GM18517 (cell line): ENCODE measurements around the gene CYTH3.
"Not testable (repeated sequence)": the region's sequence is repeated elsewhere in the genome, so short reads cannot be mapped to it uniquely, and the experiment has no call there.

Source experiments
- ATAC-seq: cut with Tn5 transposase; IDR thresholded peaks from one replicate; pipeline ENCODE4 v1.9.1; 2021; ENCODE audit warnings: mild to moderate bottlenecking, moderate library complexity; ENCODE audit not compliant: unreplicated experiment

The CYTH3 gene

DNA sequence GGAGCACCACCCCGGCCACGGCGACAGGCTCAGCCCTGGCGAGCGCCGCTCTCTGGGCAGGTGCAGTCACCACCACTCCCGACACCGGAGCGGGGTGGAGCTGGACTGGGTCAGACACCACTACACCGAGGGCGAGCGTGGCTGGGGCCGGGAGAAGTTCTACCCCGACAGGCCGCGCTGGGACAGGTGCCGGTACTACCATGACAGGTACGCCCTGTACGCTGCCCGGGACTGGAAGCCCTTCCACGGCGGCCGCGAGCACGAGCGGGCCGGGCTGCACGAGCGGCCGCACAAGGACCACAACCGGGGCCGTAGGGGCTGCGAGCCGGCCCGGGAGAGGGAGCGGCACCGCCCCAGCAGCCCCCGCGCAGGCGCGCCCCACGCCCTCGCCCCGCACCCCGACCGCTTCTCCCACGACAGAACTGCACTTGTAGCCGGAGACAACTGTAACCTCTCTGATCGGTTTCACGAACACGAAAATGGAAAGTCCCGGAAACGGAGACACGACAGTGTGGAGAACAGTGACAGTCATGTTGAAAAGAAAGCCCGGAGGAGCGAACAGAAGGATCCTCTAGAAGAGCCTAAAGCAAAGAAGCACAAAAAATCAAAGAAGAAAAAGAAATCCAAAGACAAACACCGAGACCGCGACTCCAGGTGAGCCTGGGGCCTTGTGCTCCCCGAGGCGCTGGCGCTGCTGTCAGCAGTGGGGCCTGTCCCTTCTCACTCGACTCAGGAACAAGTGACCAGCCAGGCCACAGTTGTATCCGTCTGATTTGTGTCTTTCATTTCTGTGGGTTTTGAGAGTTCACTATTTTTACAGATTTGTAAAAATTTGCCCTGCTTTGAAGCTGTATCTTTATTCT lies 117.7 kb downstream of the CYTH3 start:
- no peak for ATAC-seq

DNA sequence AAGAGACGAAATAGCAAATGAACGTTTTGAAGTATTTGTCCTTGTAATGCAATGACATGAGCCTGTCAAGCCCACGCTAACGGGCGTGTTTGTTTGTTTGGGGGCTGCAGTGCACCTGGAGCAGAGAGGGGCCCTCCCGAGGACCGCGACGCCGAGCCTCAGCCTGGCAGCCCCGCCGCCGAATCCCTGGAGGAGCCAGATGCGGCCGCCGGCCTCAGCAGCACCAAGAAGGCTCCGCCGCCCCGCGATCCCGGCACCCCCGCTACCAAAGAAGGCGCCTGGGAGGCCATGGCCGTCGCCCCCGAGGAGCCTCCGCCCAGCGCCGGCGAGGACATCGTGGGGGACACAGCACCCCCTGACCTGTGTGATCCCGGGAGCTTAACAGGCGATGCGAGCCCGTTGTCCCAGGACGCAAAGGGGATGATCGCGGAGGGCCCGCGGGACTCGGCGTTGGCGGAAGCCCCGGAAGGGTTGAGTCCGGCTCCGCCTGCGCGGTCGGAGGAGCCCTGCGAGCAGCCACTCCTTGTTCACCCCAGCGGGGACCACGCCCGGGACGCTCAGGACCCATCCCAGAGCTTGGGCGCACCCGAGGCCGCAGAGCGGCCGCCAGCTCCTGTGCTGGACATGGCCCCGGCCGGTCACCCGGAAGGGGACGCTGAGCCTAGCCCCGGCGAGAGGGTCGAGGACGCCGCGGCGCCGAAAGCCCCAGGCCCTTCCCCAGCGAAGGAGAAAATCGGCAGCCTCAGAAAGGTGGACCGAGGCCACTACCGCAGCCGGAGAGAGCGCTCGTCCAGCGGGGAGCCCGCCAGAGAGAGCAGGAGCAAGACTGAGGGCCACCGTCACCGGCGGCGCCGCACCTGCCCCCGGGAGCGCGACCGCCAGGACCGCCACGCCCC lies 118.5 kb downstream of the CYTH3 start:
- ATAC-seq, result no peak

DNA sequence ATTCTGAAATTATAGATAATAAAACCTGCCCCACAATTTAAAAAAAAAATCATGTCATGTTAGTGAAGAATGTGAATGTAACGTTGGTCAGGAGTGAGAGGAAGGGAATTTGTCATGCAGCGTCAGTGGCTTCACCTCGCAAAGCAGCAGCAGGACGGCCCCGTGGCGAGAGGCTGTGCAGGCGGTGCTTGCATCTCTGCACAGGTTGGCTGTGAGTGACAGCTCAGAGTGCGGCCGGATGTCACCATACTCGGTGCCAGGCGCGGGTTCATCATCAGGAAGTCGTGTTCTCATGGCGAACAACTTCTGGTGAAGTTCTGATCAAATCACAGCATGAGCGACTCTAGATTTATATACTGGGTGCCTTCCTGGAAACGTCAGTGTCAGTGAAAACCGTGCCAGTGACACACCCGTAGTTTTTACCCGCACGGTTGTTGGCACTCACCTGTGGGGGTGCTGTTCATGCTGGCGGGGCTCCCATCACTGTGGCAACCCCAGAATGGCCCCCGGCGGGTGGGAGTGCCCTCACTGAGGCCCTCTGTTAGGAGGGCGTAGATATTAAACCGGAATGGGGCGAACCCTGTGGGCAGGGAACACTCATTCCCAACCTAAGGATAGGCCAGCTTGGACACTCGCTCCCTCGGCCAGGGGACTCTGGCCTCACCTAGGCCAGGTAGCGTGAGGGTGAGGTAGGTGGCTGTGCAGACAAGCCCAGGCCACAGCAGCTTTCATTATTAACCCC lies 120.3 kb downstream of the CYTH3 start:
- no peak for ATAC-seq

DNA sequence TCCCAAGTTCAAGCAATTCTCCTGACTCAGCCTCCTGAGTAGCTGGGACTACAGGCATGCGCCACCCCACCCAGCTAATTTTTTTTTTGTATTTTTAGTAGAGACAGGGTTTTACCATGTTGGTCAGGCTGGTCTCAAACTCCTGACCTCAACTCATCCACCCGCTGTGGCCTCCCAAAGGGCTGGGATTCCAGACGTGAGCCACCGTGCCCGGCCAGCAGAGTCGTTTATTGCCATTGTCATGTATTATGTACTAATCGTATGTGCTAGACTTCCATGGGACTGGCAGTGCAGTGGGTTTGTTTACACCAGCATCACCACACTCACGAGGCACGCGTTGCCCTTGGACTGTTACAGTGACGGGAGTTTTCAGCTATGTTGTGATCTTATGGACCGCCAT lies 120.9 kb downstream of the CYTH3 start:
- ATAC-seq, result not testable (repeated sequence)

DNA sequence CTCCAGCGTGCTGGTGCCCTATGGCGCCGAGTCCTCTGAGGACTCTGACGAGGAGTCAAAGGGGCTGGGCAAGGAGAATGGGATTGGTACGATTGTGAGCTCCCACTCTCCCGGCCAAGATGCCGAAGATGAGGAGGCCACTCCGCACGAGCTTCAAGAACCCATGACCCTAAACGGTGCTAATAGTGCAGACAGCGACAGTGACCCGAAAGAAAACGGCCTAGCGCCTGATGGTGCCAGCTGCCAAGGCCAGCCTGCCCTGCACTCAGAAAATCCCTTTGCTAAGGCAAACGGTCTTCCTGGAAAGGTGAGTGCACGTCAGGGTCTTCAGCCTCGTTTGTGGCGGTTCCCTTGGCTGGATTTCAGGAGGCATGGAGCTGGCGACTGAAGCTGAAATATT lies 122.4 kb downstream of the CYTH3 start:
- no peak for ATAC-seq

DNA sequence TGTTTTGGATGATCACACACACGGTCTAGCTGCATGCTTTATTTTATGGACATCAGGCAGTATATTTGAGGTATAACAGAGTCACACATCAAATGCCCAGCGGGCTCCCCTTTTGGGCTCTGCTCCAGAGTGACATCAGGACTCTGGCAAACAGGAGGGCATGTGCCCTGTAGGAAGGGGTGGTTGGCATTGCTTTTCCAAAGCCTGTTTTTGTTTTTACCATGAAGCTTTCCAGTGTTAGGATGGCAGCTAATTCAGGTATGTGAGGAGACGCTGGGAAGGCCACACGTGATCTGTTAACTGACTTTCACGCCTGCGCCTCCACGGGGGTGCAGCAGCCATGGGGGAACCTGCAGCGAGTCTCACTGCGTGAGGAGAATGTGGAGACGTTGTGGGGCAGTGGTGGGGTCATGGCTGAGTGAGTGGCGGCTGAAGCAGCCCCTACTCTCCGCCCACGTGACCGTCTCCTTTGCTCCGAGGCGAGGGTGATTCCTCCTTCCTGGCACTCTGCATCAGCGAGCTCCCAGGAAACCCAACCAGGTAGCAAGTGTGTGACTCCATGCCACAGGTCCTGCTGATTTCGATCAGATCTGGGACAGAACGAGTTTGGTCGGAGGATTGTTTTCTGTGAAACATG lies 123.6 kb downstream of the CYTH3 start:
- no peak for ATAC-seq

DNA sequence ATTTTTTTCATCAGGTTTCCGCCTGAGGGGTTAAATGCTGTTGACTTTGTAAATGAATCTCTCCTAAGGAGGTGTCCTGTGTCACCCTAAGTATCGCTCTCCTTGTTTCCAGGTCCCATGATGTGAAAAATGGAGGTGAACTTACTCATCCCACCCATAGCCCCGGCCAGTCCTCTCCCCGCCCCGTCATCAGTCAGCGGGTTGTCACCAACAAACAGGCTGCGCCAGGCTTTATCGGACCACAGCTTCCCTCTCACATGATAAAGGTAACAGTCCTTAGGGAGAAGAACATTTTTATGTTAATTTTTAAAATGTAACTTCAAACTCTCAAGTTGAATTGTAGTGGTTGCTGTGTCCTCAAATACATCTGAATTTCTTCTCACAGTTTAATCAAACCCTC lies 124.8 kb downstream of the CYTH3 start:
- no peak for ATAC-seq

DNA sequence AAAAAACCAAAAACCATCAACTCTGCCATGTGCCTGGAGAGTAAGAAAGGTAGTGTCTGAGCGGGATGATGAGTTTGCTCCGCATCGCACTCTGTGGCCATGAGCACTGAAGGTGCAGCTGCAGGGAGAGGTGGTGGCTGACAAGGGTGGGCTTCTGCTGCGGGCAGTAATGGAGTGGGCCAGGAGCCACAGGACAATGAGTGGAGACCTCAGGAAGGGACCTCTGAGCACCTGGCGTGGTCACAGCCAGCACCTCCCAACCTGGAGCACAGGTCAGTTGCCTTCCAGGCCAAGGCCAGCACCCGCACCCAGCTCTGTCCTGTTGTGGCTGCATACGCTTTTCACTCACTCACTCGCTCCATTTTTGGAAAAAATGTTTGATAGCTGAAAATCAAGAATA lies 125.8 kb downstream of the CYTH3 start:
- ATAC-seq, result no peak

DNA sequence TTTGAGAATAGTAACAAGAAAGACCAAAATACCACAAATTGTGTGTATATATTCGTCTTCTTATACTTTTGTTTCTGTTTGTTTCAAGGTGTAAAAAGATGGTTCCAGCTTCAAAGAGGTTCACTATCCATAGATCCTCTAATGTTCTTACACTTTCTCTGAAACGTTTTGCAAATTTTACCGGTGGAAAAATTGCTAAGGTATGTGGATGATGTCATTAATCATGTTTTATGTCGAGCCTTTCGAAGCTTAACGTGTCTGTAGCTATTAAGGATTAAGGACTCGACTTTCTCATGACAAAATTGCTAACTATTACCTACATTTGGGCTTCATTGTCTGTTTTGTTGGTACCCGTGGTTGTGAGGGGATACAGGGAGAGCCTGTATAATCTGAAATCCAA lies 128.4 kb downstream of the CYTH3 start:
- ATAC-seq, result no peak

DNA sequence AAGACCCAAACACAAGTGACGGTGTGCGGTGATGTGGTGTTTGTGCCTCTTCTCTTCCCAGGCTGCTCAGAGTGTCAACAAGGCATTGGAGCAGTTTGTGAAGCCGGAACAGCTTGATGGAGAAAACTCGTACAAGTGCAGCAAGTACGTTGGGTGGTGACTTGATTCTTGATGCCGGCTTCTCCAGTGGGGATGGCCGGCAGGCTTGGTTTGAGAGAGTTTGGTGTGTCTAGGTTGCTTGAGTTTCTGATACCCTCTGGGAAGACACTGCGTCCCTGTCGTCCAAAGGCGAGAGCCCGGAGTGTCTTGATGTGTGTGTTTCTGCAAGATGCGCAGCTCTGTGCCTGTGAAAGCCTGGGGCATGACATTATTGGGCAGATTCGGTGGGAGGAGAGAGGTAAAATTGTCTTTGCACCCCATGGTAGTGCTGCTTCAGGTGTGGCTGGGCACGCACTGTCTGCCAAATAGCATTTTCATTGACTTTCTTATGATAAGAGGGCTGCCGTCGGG lies 129.5 kb downstream of the CYTH3 start:
- ATAC-seq, result no peak

DNA sequence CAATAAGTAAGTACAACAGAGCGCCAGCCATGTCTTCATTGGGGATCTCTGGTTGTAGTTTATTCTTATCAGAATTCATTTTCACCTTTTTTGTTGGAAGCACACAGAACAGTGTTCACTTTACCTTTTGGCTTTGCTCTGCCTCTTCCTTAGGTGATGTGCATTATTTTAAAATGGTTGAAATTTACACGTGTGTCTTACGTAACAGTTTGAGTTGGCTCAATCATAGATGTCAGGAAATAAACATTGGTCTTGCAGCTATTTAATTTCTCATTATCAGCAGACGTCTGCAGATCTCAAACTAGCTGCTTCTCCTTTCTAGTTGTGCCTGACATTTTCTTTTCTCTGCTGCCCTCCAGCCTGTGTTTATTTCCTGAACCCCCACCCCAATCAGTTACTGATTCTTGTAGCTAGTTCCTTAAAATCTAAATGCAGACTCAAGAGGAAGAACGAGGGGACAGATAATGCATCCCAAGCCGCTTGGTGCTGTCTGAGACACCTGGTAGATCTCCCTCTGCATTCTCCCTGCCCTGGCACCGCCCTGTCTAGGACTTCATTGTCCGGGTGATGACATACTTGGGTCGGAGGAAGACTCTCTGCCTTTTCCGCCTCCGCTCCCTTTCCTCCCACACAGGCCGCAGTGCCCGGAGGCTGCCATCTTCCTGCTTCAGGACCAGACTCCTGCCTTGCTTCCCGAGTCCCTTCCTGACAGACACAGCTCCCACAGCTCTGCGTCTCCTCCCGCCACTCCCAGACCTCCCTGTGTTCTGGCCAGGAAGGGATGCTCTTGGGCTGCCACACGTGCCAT lies 133.0 kb downstream of the CYTH3 start:
- no peak for ATAC-seq

DNA sequence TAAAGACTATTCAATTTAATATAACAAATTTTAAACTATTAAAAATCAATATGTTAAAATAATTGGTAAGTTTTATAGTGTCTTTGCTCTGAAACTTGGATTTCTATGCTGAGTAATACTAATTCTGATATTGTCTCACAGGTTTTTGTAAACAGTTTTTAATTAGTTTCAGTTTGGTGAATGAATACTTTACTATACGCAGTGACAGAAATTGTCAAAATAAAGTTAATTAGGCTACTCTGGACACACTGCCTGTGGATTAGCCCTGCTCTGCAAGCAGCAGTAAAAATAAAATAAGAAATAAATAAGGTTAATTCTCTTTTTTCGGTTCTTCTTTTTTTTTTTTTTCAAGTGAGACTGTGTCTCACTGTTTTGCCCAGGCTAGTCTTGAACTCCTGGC lies 135.9 kb downstream of the CYTH3 start:
- ATAC-seq, result no peak

DNA sequence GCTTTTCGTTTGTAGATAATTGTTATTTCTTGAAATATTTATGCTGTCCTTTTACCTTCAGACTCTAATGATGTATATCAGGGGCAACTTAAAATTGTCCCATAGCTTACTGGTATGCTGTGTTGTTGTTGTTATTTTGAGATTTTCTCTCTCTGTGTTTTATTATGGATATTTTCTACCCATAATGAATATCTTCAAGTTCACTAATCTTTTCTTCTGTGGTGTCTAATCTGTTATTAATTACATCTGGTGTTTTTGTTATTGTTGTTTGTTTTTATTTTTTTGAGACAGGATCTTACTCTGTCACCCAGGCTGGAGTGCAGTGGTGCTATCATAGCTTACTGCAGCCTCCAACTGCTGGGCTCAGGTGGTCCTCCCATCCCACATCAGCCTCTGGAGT lies 139.2 kb downstream of the CYTH3 start:
- ATAC-seq, result no peak

DNA sequence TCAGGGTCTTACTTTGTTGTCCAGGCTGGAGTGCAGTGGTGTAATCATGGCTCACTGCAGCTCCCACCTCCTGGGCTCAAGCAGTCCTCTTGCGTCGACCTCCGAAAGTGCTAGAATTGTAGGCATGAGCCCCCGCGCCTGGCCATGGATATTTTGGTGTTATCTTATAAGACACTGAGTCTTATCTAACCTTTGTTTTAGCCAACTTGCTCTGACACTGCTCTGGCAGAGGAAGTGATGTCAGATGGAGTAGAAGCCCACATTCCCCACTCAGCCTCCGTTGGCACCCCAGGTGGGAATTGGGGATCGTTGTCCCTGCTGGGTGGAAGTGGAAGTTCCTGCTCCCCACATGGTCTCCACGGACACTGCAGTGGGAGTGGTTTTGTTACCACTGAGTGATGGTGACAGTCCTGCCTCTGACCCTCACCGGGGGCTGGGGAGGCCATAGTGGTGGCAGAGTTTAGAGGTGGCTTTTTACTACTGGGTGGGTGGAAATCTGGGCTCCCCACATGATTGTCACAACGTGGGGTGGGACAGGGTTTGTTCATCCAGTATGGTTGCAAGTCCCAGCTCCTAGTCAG lies 142.3 kb downstream of the CYTH3 start:
- ATAC-seq, result no peak

DNA sequence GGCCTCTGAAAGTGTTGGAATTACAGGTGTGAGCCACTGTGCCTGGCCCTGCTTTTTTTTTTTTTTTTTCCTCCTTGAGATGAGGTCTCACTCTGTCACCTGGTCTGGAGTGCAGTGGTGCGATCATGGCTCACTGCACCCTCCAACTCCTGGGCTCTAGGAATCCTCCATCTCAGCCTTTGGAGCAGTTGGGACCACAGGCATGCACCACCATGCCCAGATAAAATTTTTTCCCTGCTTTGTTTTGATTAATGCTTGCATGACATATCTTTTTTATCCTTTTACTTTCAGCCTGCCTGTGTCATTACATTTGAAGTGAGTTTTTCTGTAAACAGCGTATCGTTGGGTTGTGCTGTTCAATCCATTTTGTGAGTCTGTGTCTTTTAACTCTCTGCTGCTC lies 144.2 kb downstream of the CYTH3 start:
- no peak for ATAC-seq

DNA sequence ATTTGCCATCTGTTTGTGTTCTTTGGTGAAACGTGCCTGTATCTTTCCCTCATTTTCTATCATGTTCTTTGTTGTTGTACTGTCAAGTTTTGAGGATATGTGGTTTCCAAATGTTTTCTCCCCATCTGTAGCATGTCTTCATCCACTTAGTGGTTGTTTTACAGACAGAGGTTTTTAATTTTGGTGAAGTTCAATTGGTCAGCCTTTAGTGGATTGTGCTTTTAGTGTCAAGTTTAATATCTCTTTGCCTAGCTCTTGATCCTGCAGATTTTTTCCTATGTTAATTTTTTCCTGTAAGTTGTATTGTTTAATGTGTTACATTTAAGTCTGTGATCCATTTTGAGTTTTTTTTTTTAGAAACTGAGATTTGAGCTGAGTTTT lies 145.3 kb downstream of the CYTH3 start:
- no peak for ATAC-seq

DNA sequence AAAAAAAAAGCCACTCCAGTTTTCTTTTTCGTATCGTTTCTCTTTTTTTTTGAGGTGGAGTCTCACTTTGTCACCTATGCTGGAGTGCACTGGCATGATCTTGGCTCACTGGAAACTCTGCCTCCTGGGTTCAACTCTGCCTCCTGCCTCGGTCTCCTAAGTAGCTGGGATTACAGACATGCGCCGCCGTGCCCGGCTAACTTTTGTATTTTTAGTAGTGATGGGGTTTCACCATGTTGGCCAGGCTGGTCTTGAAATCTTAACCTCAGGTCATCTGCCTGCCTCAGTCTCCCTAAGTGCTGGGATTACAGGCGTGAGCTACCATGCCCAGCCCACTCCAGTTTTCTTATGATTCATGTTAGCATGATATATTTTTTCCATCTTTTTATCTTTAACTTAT lies 148.6 kb downstream of the CYTH3 start:
- ATAC-seq, result no peak

DNA sequence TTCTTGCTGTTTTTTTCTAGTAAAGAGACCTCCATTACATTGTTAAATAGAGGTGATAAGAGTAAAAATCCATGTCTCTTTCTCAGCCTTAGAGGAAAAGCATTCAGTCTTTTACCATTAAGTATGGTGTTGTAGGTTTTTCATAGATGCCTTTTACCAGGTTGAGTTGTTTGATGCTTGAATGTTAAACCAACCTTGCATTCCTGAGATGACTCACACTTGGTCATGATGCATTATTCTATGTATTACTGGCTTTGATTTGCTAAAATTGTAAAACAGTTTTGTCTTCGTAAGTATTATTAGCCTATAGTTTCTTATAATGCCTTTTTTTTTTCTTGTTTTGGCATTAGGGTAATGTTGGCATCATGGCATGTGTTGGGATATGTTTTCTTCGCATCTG lies 151.3 kb downstream of the CYTH3 start:
- no peak for ATAC-seq

DNA sequence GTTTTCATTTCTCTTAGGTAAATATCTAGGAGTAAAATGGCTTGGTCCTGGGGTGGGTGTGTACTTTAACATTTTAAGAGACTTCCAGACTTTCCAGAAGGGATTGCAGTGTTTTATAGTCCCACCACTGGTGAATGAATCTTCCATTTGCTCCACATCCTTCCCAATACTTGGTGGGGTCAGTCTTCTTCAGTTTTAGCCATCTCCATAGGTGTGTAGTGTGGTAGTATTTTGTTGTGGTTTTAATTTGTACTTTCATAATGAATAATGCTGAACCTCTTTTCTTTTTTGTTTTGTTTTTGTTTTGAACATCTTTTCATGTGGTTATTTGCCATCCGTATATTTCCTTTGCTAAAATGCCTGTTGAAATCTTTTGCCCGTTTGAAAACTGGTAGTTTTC lies 154.9 kb downstream of the CYTH3 start:
- ATAC-seq, result no peak

DNA sequence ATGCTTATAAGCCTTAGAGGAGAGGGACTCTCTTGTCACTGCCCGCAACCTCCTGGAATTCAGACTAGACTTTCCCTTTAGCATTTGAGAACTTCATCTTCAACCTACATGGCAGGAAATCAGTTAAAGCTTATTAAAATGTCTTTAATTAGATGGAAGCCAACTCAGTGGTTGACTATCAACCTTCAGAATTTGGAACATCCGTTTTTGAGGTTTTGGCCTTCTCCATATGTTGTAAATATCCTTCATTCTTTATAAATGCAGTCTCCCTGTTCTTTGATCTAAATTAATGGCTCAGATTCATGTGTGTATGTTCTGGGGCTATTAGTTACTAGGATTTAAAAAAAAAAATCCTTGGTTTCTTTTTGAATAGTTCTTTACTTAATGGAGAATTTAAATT lies 156.2 kb downstream of the CYTH3 start:
- ATAC-seq, result no peak
